Measurements from ENCODE around the gene EIF4G3.

GRCh38 chr1:21100481-21100921 lies 76.2 kb downstream of the EIF4G3 start:
- TF ChIP-seq, protein P1, sequence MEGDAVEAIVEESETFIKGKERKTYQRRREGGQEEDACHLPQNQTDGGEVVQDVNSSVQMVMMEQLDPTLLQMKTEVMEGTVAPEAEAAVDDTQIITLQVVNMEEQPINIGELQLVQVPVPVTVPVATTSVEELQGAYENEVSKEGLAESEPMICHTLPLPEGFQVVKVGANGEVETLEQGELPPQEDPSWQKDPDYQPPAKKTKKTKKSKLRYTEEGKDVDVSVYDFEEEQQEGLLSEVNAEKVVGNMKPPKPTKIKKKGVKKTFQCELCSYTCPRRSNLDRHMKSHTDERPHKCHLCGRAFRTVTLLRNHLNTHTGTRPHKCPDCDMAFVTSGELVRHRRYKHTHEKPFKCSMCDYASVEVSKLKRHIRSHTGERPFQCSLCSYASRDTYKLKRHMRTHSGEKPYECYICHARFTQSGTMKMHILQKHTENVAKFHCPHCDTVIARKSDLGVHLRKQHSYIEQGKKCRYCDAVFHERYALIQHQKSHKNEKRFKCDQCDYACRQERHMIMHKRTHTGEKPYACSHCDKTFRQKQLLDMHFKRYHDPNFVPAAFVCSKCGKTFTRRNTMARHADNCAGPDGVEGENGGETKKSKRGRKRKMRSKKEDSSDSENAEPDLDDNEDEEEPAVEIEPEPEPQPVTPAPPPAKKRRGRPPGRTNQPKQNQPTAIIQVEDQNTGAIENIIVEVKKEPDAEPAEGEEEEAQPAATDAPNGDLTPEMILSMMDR (IDR thresholded peaks at IDR 0.05; ENCODE audit: insufficient read depth, low read length, poor library complexity, severe bottlenecking), result no peak
- TF ChIP-seq EZH2phosphoT487 (conservative IDR thresholded peaks at IDR 0.05; ENCODE audit: low read length), result no peak
